ENCODE measurements around the gene SRGAP2B.
"Not testable (repeated sequence)": the region's sequence is repeated elsewhere in the genome, so short reads cannot be mapped to it uniquely, and the experiment has no call there.

GRCh38 chr1:144992915-144993314 is 102.2 kb downstream of the SRGAP2B start:
- not testable (repeated sequence) for TF ChIP-seq CTCF, POLR2A (IDR thresholded peaks at IDR 0.05)

Data from body of pancreas (tissue), 4 donors.